ENCODE data around the gene CAT. TPM values are rescaled to one million over a fixed set of nuclear protein-coding genes. Genes with fewer than 3 reads are reported as not detected.

CAT gene
- total RNA-seq, 5 donors from 2014 or later (not counting 1 experiment from before 2014, with no cell fraction given) = 26.2 to 43.5 (median 37.6) TPM

DNA sequence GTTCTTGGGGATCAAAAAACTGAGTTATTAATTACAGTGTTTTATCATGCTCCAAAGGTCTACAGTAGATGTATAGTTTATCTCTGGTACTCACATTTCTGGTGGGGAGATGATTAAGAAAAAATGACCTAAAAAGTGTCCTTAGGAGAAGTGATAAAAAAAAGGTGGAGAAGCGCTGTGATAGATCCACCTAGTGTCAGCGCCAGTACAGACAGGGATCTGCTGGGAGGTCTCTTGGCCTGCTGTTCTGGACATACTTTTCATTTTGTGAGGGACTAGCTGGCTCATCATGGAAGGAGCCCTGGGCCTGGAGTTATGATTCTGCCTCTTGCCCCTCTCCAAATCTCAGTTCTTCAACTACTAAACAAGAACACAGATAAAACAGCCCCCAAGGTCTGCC lies 71.9 kb downstream of the CAT start:
- CTCF ChIA-PET = no interaction called here
- H3K9me3 Mint-ChIP-seq = no peaks in the 10 kb centered on the region

DNA sequence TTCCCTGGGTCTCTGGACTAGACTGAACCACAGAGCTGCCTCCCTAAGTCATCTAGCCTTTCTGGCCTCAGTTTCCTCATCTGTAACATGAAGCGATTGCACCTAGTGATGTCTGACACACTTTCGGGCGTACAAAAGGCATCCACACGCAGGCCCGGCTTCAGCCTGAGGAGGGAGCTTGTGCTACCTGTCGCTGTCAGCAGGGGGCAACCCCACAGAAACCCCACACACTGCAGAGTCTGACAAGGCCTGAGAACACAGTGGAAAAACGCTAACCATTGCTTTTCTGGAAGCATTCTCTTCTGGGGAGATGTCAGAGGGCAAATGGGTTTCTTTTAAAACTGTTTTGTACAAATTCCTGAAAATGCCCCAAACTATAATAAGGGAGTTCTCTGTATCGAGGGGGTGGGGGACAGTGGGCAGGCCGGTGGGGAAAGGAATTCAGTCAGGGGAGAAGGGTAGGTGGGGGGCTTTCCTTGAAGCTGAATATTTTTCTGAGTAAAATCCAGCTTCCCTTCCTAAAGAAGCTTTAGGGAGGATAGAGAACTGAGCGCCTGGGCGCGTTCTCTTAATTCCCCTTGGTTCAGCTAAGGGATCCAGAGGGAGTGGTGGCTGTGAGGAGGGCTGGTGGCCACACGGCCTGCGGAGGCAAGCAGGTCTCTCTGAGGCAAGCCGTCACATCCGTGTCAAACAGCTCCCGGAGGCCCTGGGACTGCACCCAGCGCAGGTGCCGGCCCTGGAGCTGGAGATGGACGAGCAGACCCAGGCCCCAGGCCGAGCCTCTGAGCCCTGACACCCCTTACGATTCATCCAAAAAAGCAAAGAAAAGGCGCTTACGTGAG lies 74.3 kb downstream of the CAT start:
- no peak overlapping the region for H3K4me3 ChIP-seq (ENCODE audit: control insufficient read depth in 1 of 2, extremely low read depth in 1 of 2, low read length in 1 of 2)
- H3K9me3 ChIP-seq = no peaks in the 10 kb centered on the region
- no peaks in the 10 kb centered on the region for H3K27me3 Mint-ChIP-seq
- 92% methylated on average over 13 of the region's 24 CpGs for WGBS (ENCODE audit: insufficient coverage)
- no peak overlapping the region for H3K27ac Mint-ChIP-seq
- no peaks in the 10 kb centered on the region for H3K4me1 Mint-ChIP-seq
- H3K4me1 ChIP-seq (ENCODE audit: control insufficient read depth in 1 of 2, extremely low read depth in 1 of 2, insufficient read depth in 2 of 2, low read length in 2 of 2) = no peaks in the 10 kb centered on the region
- no peaks in the 10 kb centered on the region for H3K9me3 Mint-ChIP-seq
- no peak overlapping the region for H3K4me3 Mint-ChIP-seq
- peak; percentile 57 to 75 (median 62) for ATAC-seq (replicated peaks in 1 of 4)
- H3K27me3 ChIP-seq (replicated peaks in 1 of 2; ENCODE audit: control insufficient read depth in 2 of 2, extremely low read depth in 1 of 2, insufficient read depth in 2 of 2, low read length in 1 of 2) = no peaks in the 10 kb centered on the region
- H3K36me3 Mint-ChIP-seq = no peaks in the 10 kb centered on the region
- POLR2A ChIA-PET = no interaction called here
- DNase-seq = peak in 29 of 35 experiments; percentile 3 to 57 (median 26)
- CTCF ChIA-PET = interaction anchor here (0.6 to 1.1 kb wide), 5 partner anchors 9 to 879 kb away, joined by 3 to 7 read pairs (median 3); no protein-coding TSS in a partner anchor
- no peaks in the 10 kb centered on the region for H3K36me3 ChIP-seq (ENCODE audit: control insufficient read depth in 2 of 2, extremely low read depth in 1 of 2, insufficient read depth in 1 of 2, low read length in 1 of 2)
- no peak overlapping the region for H3K27ac ChIP-seq (ENCODE audit: low read length)

More for the DNA sequence above, 71.9 kb downstream of the CAT start:
- no peaks in the 10 kb centered on the region for H3K4me1 ChIP-seq (ENCODE audit: control insufficient read depth in 1 of 2, extremely low read depth in 1 of 2, insufficient read depth in 2 of 2, low read length in 2 of 2)
- Mint-ChIP-seq H3K27me3 (no peaks in the 10 kb centered on the region), H3K4me1 (no peaks in the 10 kb centered on the region), H3K36me3 (no peaks in the 10 kb centered on the region), H3K27ac (no peak overlapping the region), H3K4me3 (no peak overlapping the region)
- no peaks in the 10 kb centered on the region for H3K27me3 ChIP-seq (replicated peaks in 1 of 2; ENCODE audit: control insufficient read depth in 2 of 2, extremely low read depth in 1 of 2, insufficient read depth in 2 of 2, low read length in 1 of 2)
- no peak overlapping the region for H3K4me3 ChIP-seq (ENCODE audit: control insufficient read depth in 1 of 2, extremely low read depth in 1 of 2, low read length in 1 of 2)
- H3K9me3 ChIP-seq = no peaks in the 10 kb centered on the region
- DNase-seq = no peak
- H3K36me3 ChIP-seq (ENCODE audit: control insufficient read depth in 2 of 2, extremely low read depth in 1 of 2, insufficient read depth in 1 of 2, low read length in 1 of 2) = no peaks in the 10 kb centered on the region
- WGBS (ENCODE audit: insufficient coverage) = 83% methylated on average over 1 of the region's 2 CpGs
- POLR2A ChIA-PET = interaction anchor here in 1 of 2 donors (0.5 kb wide), 1 partner anchor 457 kb away, joined by 3 read pairs; no protein-coding TSS in a partner anchor
- no peak overlapping the region for H3K27ac ChIP-seq (ENCODE audit: low read length)
- no peak for ATAC-seq (replicated peaks in 1 of 4)

DNA sequence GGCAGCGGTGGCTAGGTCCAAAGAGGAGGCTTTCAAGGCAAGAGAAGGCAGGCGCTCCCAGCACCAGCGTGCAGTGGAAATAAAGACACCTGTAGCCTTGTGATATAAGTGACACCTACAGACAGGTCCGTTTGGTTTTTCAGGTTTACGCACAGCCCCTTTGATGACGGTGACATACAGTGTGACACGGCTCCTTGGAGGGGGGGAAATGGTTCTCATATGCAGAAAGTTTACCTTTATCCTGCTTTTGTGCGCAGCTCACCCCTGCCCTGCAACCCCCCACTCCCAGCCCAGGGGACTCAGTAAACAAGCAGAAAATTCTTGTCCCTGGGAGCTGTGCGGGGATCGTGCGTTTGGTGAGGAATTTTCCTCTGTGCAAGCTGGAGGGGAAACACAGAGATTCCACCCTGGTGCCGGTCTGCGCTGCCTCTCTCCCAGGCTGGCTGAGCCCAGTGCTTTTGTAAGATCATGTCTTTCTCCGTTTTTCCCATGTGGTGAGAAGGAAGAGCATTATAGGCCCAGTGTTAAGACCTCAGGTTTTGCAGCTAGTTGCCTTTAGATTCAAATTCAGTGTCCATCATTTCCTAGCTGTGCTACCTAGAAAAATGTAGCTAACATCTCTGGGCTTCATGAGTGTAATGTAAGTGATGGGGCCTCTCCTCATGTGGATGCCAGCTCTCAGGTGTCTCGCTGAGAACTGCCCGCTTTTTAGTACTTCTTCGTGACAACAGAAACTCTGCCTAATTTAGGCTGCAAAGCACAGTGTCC lies 75.1 kb downstream of the CAT start, which contains the start of gene ELF5:
Gene ELF5 (minus strand): TSS at position 113 of the 768 bp plus-strand sequence. CDS start 8,045 bp downstream, outside the sequence.
- Mint-ChIP-seq H3K27ac (no peak within 1 kb of the TSS), H3K9me3 (no peaks in the 10 kb centered on the region), H3K4me3 (no peak within 1 kb of the TSS), H3K27me3 (no peaks in the 10 kb centered on the region), H3K36me3 (no peaks in the 10 kb centered on the region), H3K4me1 (no peaks in the 10 kb centered on the region)
- no peaks in the 10 kb centered on the region for H3K36me3 ChIP-seq (ENCODE audit: control insufficient read depth in 2 of 2, extremely low read depth in 1 of 2, insufficient read depth in 1 of 2, low read length in 1 of 2)
- ChIA-PET CTCF (interaction anchor here (0.6 to 1.1 kb wide), 2 partner anchors 415 to 878 kb away, joined by 3 to 7 read pairs; no protein-coding TSS in a partner anchor), POLR2A (no interaction called here)
- H3K4me3 ChIP-seq (ENCODE audit: control insufficient read depth in 1 of 2, extremely low read depth in 1 of 2, low read length in 1 of 2) = no peak within 1 kb of the TSS
- H3K4me1 ChIP-seq (ENCODE audit: control insufficient read depth in 1 of 2, extremely low read depth in 1 of 2, insufficient read depth in 2 of 2, low read length in 2 of 2) = no peaks in the 10 kb centered on the region
- no peak within 1 kb of the TSS for H3K27ac ChIP-seq (ENCODE audit: low read length)
- no peaks in the 10 kb centered on the region for H3K9me3 ChIP-seq
- ATAC-seq (replicated peaks in 1 of 4) = no peak
- WGBS (ENCODE audit: insufficient coverage) = 93% methylated on average over 12 of the region's 17 CpGs
- H3K27me3 ChIP-seq (replicated peaks in 1 of 2; ENCODE audit: control insufficient read depth in 2 of 2, extremely low read depth in 1 of 2, insufficient read depth in 2 of 2, low read length in 1 of 2) = no peaks in the 10 kb centered on the region
- DNase-seq = no peak

DNA sequence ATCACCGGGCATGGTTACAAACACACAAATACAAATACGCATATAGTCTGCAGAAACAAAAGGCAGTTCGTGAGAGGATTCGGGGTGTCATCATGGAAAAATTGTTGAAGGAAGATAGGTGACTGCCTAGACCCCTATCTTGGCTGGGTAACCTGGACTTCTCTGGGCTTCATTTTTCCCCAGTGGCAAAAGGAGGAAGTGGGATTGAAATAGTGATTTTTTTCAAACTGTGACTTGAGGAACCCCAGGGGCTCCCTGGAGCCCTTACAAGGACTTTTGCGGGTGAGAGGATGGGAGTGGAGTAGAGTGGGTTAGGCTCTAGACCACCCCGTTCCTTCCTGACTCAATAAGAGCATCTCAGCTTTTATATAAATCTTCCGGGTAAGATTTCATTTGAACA lies 75.9 kb downstream of the CAT start:
- DNase-seq (no peak), ATAC-seq (replicated peaks in 1 of 4) (no peak)
- Histone ChIP-seq H3K4me3 (ENCODE audit: control insufficient read depth in 1 of 2, extremely low read depth in 1 of 2, low read length in 1 of 2) (no peak overlapping the region), H3K4me1 (ENCODE audit: control insufficient read depth in 1 of 2, extremely low read depth in 1 of 2, insufficient read depth in 2 of 2, low read length in 2 of 2) (no peaks in the 10 kb centered on the region), H3K27me3 (replicated peaks in 1 of 2; ENCODE audit: control insufficient read depth in 2 of 2, extremely low read depth in 1 of 2, insufficient read depth in 2 of 2, low read length in 1 of 2) (no peaks in the 10 kb centered on the region), H3K9me3 (no peaks in the 10 kb centered on the region), H3K27ac (ENCODE audit: low read length) (no peak overlapping the region), H3K36me3 (ENCODE audit: control insufficient read depth in 2 of 2, extremely low read depth in 1 of 2, insufficient read depth in 1 of 2, low read length in 1 of 2) (no peaks in the 10 kb centered on the region)
- no peaks in the 10 kb centered on the region for H3K36me3 Mint-ChIP-seq
- no peaks in the 10 kb centered on the region for H3K27me3 Mint-ChIP-seq
- no peak overlapping the region for H3K27ac Mint-ChIP-seq
- ChIA-PET CTCF (no interaction called here), POLR2A (interaction anchor here in 1 of 2 donors (0.7 kb wide), 1 partner anchor 936 kb away, joined by 4 read pairs; no protein-coding TSS in a partner anchor)
- no peak overlapping the region for H3K4me3 Mint-ChIP-seq
- H3K9me3 Mint-ChIP-seq = no peaks in the 10 kb centered on the region
- 92% methylated on average over 3 of the region's 7 CpGs for WGBS (ENCODE audit: insufficient coverage)
- H3K4me1 Mint-ChIP-seq = no peaks in the 10 kb centered on the region

DNA sequence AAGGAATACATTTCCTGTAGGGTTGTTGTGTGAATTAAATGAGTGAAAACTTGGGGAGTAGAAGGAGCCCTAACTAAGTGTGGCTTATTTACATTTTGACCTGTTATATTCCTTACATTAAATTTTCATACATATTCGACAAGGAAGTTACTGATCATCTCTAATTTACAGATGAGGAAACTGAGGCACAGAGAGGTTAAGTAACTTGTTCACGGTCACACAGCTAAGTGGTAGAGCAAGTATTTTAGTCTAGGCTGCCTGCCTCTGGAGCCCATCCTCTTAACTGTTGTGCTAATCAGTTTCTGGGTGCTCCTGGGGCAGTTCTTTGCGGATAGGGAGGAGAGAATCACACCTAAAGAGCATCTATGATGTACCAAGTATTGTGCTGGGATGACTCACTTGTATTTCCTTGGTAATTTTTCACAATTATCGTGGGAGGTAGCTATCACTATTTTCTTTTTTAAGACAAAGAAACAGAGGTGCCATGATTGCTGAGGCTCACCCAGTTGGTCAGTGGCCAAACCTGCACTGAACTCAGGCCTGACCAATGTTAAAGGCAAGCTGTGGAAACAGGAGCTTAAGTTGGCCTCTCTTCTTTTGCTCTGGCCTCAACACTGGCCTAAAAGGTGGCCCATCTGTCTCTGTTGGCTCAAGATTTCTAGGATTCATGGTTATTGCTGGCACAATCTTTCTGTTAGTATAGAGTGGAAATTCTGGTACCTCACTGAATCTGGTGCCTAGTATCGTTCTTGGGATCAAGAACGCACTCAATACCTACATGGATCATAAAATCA lies 77.7 kb downstream of the CAT start:
- Histone ChIP-seq H3K27ac (ENCODE audit: low read length) (no peak overlapping the region), H3K27me3 (replicated peaks in 1 of 2; ENCODE audit: control insufficient read depth in 2 of 2, extremely low read depth in 1 of 2, insufficient read depth in 2 of 2, low read length in 1 of 2) (no peaks in the 10 kb centered on the region), H3K4me1 (ENCODE audit: control insufficient read depth in 1 of 2, extremely low read depth in 1 of 2, insufficient read depth in 2 of 2, low read length in 2 of 2) (no peaks in the 10 kb centered on the region), H3K36me3 (ENCODE audit: control insufficient read depth in 2 of 2, extremely low read depth in 1 of 2, insufficient read depth in 1 of 2, low read length in 1 of 2) (no peaks in the 10 kb centered on the region), H3K4me3 (ENCODE audit: control insufficient read depth in 1 of 2, extremely low read depth in 1 of 2, low read length in 1 of 2) (no peak overlapping the region), H3K9me3 (no peaks in the 10 kb centered on the region)
- DNase-seq (no peak), ATAC-seq (replicated peaks in 1 of 4) (no peak)
- ChIA-PET POLR2A (no interaction called here), CTCF (interaction anchor here in 1 of 2 donors (0.5 to 0.8 kb wide), 2 partner anchors 16 to 60 kb away, joined by 3 read pairs; no protein-coding TSS in a partner anchor)
- Mint-ChIP-seq H3K4me3 (no peak overlapping the region), H3K36me3 (no peaks in the 10 kb centered on the region), H3K9me3 (no peaks in the 10 kb centered on the region), H3K4me1 (no peaks in the 10 kb centered on the region), H3K27me3 (no peaks in the 10 kb centered on the region), H3K27ac (no peak overlapping the region)
- WGBS (ENCODE audit: insufficient coverage) = 94% methylated on average over 3 of the region's 6 CpGs
